Naive thymus-derived CD4-positive, alpha-beta T cell (primary cell): ENCODE results near the gene MAP4. TPM values are rescaled to one million over a fixed set of nuclear protein-coding genes. Genes with fewer than 3 reads are reported as not detected.
"Not testable (repeated sequence)": the region's sequence is repeated elsewhere in the genome, so short reads cannot be mapped to it uniquely, and the experiment has no call there.

Source experiments
- ATAC-seq: fragments of 150-1000 bp; cut with Tn5 transposase; 2 replicates; pipeline ENCODE4 v1.10.0; 2021; ENCODE audit warnings: mild to moderate bottlenecking, moderate library complexity
- CTCF ChIA-PET: fragments of 350-600 bp; sonication (Branson Sonifier 250); formaldehyde crosslinking; loops from one replicate; lab custom pipeline; 2021; ENCODE audit warnings: antibody characterized with exemption; lab: Charles Lee
- POLR2A ChIA-PET: fragments of 350-600 bp; sonication (Branson Sonifier 250); formaldehyde crosslinking; loops from one replicate; lab custom pipeline; 2021; ENCODE audit warnings: antibody characterized with exemption, inconsistent platforms; lab: Charles Lee
- DNase-seq, 9 donors: peaks; one replicate each; pipeline versions ENCODE4 v3.0.0 to v3.0.0-alpha.2; 2020 to 2022; ENCODE audit warnings: mixed read lengths in 1 of 9
- H3K27ac ChIP-seq: one replicate; pipeline ENCODE4 v1.7.0; 2013; ENCODE audit warnings: mild to moderate bottlenecking, low read depth, low read length, moderate library complexity
- H3K27me3 ChIP-seq, 2 donors: one replicate each; pipeline ENCODE4 v1.7.0; 2013; ENCODE audit warnings: low read length in 2 of 2, mild to moderate bottlenecking in 2 of 2, moderate library complexity in 2 of 2; ENCODE audit not compliant: control insufficient read depth in 2 of 2, insufficient read depth in 2 of 2
- H3K36me3 ChIP-seq, 3 experiments: 1 replicate in 2 of 3; 2 replicates in 1 of 3; pipeline ENCODE4 v1.7.0; 2013; ENCODE audit warnings: low read length in 3 of 3, mild to moderate bottlenecking in 3 of 3, moderate library complexity in 1 of 3; ENCODE audit not compliant: insufficient read depth in 3 of 3, control insufficient read depth in 2 of 3
- H3K4me1 ChIP-seq, 2 donors: one replicate each; pipeline ENCODE4 v1.7.0; 2013; ENCODE audit warnings: low read length in 2 of 2, mild to moderate bottlenecking in 2 of 2, moderate library complexity in 1 of 2; ENCODE audit not compliant: control insufficient read depth in 2 of 2, insufficient read depth in 2 of 2
- H3K4me3 ChIP-seq: 2 replicates; pipeline ENCODE4 v1.7.0; 2013; ENCODE audit warnings: mild to moderate bottlenecking, low read length
- H3K9me3 ChIP-seq, 3 experiments: 1 replicate in 2 of 3; 2 replicates in 1 of 3; pipeline ENCODE4 v1.7.0; 2013; ENCODE audit warnings: low read length in 3 of 3; ENCODE audit not compliant: control insufficient read depth in 2 of 3
- H3K27ac Mint-ChIP-seq, 9 donors: one replicate each; pipeline ENCODE4 v1.8.0; 2020 to 2022; ENCODE audit warnings: mixed read lengths in 9 of 9, mild to moderate bottlenecking in 8 of 9, moderate library complexity in 5 of 9, inconsistent platforms in 2 of 9
- H3K27me3 Mint-ChIP-seq, 5 donors: one replicate each; pipeline ENCODE4 v1.8.0; 2021 to 2022; ENCODE audit warnings: mixed read lengths in 5 of 5, mild to moderate bottlenecking in 1 of 5
- H3K36me3 Mint-ChIP-seq, 5 donors: one replicate each; pipeline ENCODE4 v1.8.0; 2020 to 2022; ENCODE audit warnings: mixed read lengths in 5 of 5, mild to moderate bottlenecking in 3 of 5, inconsistent platforms in 1 of 5
- H3K4me1 Mint-ChIP-seq, 7 donors: one replicate each; pipeline ENCODE4 v1.8.0; 2020 to 2022; ENCODE audit warnings: mixed read lengths in 7 of 7, mild to moderate bottlenecking in 3 of 7, inconsistent platforms in 1 of 7
- H3K4me3 Mint-ChIP-seq, 10 donors: one replicate each; pipeline ENCODE4 v1.8.0; 2020 to 2022; ENCODE audit warnings: mild to moderate bottlenecking in 10 of 10, mixed read lengths in 10 of 10, moderate library complexity in 6 of 10, inconsistent platforms in 2 of 10
- H3K9me3 Mint-ChIP-seq, 11 donors: one replicate each; pipeline ENCODE4 v1.8.0; 2020 to 2022; ENCODE audit warnings: mixed read lengths in 11 of 11, mild to moderate bottlenecking in 4 of 11, inconsistent platforms in 1 of 11, moderate library complexity in 1 of 11
- intact Hi-C, 2 donors: fragments of 100-400 bp; cut with micrococcal nuclease; formaldehyde crosslinking; loops; one replicate each; pipeline ENCODE4 v1.15.1; 2023
- polyA plus RNA-seq, 2 donors: library from polyadenylated mRNA; unstranded; fragments of 300-500 nt; fragmentation: Illumina TruSeq; gene quantifications; one replicate each; pipeline ENCODE4 v1.2.3, GENCODE V29; 2021
- total RNA-seq, 6 experiments: library from RNA in 5 of 6; stranded (reverse) in 5 of 6; gene quantifications; 1 replicate in 5 of 6; 2 replicates in 1 of 6; pipeline ENCODE4 v1.2.3 and lab custom pipeline; 2021 to 2026

Gene MAP4
- total and polyA plus RNA-seq, 7 experiments from 2014 or later, result 12.0 to 116 (median 38.2) TPM

DNA sequence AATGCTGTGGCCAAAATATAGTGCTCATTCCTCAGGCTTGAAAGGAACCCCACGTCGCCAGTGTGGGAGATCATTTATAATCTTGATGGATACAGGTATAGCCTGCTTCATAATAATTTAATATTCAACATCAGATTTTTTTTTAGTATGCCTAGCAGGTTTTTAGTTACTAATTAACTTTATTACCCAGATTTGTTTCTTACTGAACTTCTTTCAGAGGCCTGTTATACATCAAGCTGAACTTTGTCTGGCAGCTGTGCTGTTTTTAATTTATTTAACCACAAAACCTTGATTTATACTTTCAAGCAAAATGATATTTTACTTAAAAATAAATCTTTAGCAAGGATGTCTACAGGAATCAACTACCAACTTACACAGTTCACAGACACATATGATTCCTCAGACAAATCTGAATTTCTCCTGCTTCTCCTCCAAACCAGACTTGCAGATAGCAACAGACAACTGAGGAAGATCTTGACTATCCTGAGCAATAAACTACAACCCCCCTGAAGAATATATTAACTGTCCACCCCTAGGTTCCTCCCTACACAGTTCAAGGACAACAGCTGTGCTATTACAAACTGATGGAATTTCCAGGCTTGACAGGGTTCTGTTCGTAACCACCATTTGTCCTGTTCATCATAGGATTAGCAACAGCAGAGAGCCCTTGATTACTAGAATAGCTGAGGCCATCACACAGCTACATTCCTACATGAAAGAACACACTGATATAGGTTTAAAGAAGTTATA lies 610 bp downstream of the MAP4 start:
- H3K4me3 ChIP-seq, result no peak overlapping the region
- CTCF ChIA-PET, result no interaction called here
- H3K9me3 Mint-ChIP-seq, result no peaks in the 10 kb centered on the region
- intact Hi-C loops, result no loop called here
- ATAC-seq (no peak), DNase-seq (no peak)
- no peaks in the 10 kb centered on the region for H3K9me3 ChIP-seq
- peak overlapping the region in 1 of 10 donors; percentile 18 for H3K4me3 Mint-ChIP-seq
- H3K27ac Mint-ChIP-seq, result peak overlapping the region in 6 of 9 donors; percentile 3 to 72 (median 34)
- no peaks in the 10 kb centered on the region for H3K36me3 ChIP-seq
- H3K4me1 ChIP-seq, result peaks cover 6 to 15% of the 10 kb centered on the region in 2 donors
- POLR2A ChIA-PET, result no interaction called here
- peaks cover 22 to 45% (median 37%) of the 10 kb centered on the region in 7 donors for H3K4me1 Mint-ChIP-seq
- H3K36me3 Mint-ChIP-seq, result peaks cover 0 to 4% (median 0%) of the 10 kb centered on the region in 5 donors
- H3K27ac ChIP-seq, result no peak overlapping the region
- no peaks in the 10 kb centered on the region for H3K27me3 ChIP-seq
- no peaks in the 10 kb centered on the region for H3K27me3 Mint-ChIP-seq

DNA sequence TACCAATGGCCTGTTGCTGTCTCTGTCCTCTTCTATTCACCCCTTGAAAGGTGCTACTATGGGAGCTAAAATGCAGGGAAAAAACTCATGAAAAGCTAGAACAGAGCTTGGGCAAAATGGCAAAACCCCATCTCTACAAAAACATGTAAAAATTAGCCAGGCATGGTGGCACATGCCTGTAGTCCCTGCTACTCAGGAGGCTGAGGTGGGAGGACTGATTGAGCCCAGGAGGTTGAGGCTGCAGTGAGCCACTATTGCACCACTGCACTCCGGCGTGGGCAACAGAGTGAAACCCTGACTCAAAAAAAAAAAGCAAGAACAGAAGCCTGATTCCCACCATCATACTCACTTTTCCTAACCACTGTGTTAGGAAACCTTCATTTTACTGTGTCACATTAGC lies 1.9 kb downstream of the MAP4 start:
- no peaks in the 10 kb centered on the region for H3K27me3 ChIP-seq
- CTCF ChIA-PET, result no interaction called here
- H3K36me3 ChIP-seq, result no peaks in the 10 kb centered on the region
- H3K36me3 Mint-ChIP-seq, result peaks cover 0 to 4% (median 0%) of the 10 kb centered on the region in 5 donors
- H3K27ac ChIP-seq, result no peak overlapping the region
- DNase-seq (no peak), ATAC-seq (no peak)
- no peak overlapping the region for H3K4me3 ChIP-seq
- H3K4me3 Mint-ChIP-seq, result no peak overlapping the region
- H3K27me3 Mint-ChIP-seq, result no peaks in the 10 kb centered on the region
- POLR2A ChIA-PET, result interaction anchor here (0.6 kb wide), 1 partner anchor 17 kb away, joined by 3 read pairs; no protein-coding TSS in a partner anchor
- H3K9me3 Mint-ChIP-seq, result no peaks in the 10 kb centered on the region
- H3K27ac Mint-ChIP-seq, result peak overlapping the region in 1 of 9 donors; percentile 15
- H3K4me1 ChIP-seq, result peaks cover 6 to 15% of the 10 kb centered on the region in 2 donors
- peaks cover 22 to 45% (median 37%) of the 10 kb centered on the region in 7 donors for H3K4me1 Mint-ChIP-seq
- intact Hi-C loops, result no loop called here
- H3K9me3 ChIP-seq, result no peaks in the 10 kb centered on the region

DNA sequence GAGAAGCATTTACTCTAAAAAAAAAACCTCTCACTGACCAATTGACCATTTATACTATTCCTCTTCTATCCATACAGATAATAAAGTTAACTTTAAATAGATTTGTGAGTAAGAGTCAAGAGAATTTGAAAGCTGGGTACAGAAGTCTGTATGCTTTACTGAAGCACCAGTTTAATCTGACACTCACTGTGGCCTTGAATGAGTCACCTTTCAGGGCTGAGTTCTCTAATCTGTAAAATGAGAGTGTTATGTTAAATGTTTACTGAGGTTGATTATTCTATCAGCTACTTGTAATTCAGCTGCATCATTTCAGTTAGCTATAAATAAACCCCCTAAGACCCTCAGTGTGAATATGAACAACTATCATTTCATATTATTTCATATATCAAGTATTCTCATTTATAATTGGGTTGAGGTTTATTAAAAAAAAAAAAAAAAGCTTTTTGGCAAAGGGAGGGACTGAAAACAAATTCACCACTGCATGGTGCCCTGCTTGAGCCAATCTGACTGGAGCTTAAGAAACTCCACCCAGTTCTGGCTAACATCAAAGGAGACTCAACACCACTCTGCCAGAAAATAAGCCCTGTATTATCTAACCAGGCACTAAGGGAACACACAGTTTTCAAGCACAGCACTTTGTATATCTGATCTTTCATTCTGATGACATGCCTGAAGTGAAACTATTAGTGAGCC lies 2.8 kb downstream of the MAP4 start:
- Histone ChIP-seq H3K4me1 (peaks cover 6 to 15% of the 10 kb centered on the region in 2 donors), H3K9me3 (no peaks in the 10 kb centered on the region), H3K36me3 (no peaks in the 10 kb centered on the region), H3K27ac (no peak overlapping the region), H3K4me3 (no peak overlapping the region), H3K27me3 (no peaks in the 10 kb centered on the region)
- CTCF ChIA-PET, result no interaction called here
- Mint-ChIP-seq H3K4me1 (peaks cover 22 to 45% (median 38%) of the 10 kb centered on the region in 7 donors), H3K27me3 (no peaks in the 10 kb centered on the region), H3K36me3 (peaks cover 0 to 4% (median 0%) of the 10 kb centered on the region in 5 donors), H3K27ac (peak overlapping the region in 1 of 9 donors; percentile 6), H3K9me3 (no peaks in the 10 kb centered on the region), H3K4me3 (no peak overlapping the region)
- DNase-seq (no peak), ATAC-seq (no peak)
- POLR2A ChIA-PET, result interaction anchor here (0.6 kb wide), 1 partner anchor 16 kb away, joined by 3 read pairs; no protein-coding TSS in a partner anchor
- intact Hi-C loops, result no loop called here

DNA sequence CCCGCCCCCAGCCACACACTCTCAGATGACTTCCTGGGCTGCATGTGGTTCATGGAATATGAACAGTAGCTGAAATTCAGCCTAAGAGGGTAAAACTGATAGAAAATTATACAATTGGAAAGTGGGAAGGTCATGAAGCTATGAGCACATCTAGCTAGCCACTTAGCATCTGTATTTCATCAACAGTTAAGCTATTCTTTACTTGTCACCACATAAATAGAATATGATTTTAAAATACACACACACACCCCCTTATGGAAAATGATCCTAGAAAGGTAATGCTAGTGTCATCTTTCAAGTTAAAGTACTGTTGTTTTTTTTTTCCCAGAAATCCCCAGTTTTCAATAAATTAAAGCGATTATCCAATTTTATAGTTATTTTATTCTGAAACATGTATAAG lies 3.6 kb downstream of the MAP4 start:
- Histone ChIP-seq H3K27me3 (no peaks in the 10 kb centered on the region), H3K4me1 (peaks cover 6 to 15% of the 10 kb centered on the region in 2 donors), H3K36me3 (no peaks in the 10 kb centered on the region), H3K9me3 (no peaks in the 10 kb centered on the region), H3K27ac (no peak overlapping the region), H3K4me3 (no peak overlapping the region)
- Mint-ChIP-seq H3K27ac (no peak overlapping the region), H3K4me1 (peaks cover 25 to 43% (median 34%) of the 10 kb centered on the region in 7 donors), H3K27me3 (no peaks in the 10 kb centered on the region), H3K9me3 (no peaks in the 10 kb centered on the region), H3K36me3 (peaks cover 0 to 9% (median 0%) of the 10 kb centered on the region in 5 donors), H3K4me3 (no peak overlapping the region)
- intact Hi-C loops, result no loop called here
- ChIA-PET CTCF (interaction anchor here (1.0 kb wide), 1 partner anchor 23 kb away, joined by 3 read pairs; no protein-coding TSS in a partner anchor), POLR2A (interaction anchor here (0.6 kb wide), 1 partner anchor 199 kb away, joined by 4 read pairs; no protein-coding TSS in a partner anchor)
- ATAC-seq (no peak), DNase-seq (no peak)

DNA sequence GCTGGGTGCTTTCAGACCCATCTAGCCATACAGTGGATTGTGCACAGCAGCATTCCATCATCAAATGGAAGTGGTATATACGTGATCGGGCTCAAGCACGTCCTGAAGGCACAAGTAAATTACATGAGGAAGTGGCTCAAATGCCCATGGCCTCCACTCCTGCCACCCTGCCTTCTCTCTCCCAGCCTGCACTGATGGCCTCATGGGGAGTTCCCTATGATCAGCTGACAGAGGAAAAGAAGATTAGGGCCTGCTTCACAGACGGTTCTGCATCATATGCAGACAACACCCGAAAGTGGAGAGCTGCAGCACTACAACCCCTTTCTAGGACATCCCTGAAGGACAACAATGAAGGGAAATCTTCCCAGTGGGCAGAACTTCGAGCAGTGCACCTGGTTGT lies 8.2 kb downstream of the MAP4 start:
- ATAC-seq, H3K27me3 ChIP-seq, POLR2A ChIA-PET, H3K9me3 ChIP-seq, H3K36me3 Mint-ChIP-seq, H3K4me1 ChIP-seq, H3K27me3 Mint-ChIP-seq, CTCF ChIA-PET, H3K9me3 Mint-ChIP-seq, intact Hi-C loops, DNase-seq, H3K36me3 ChIP-seq, H3K27ac ChIP-seq, H3K4me3 Mint-ChIP-seq, H3K4me3 ChIP-seq: not testable (repeated sequence)
- Mint-ChIP-seq H3K4me1 (peaks cover 0 to 12% (median 6%) of the 10 kb centered on the region in 7 donors), H3K27ac (peak overlapping the region in 1 of 9 donors; percentile 56)

DNA sequence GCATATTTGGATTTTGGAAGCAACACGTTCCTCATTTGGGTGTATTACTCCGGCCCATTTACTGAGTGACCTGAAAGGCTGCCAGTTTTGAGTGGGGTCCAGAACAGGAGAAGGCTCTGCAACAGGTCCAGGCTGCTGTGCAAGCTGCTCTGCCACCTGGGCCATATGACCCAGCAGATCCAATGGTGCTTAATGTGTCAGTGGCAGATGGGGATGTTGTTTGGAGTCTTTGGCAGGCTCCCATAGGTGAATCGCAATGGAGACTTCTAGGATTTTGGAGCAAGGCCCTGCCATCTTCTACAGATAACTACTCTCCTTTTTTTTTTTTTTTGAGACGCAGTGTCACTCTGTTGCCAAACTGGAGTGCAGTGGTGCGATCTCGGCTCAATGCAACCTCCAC lies 8.9 kb downstream of the MAP4 start:
- H3K4me3 ChIP-seq, H3K27me3 ChIP-seq, H3K36me3 ChIP-seq, CTCF ChIA-PET, H3K27me3 Mint-ChIP-seq, H3K27ac Mint-ChIP-seq, H3K4me1 Mint-ChIP-seq, H3K36me3 Mint-ChIP-seq, ATAC-seq, POLR2A ChIA-PET, H3K4me3 Mint-ChIP-seq, H3K4me1 ChIP-seq, H3K9me3 Mint-ChIP-seq, H3K9me3 ChIP-seq, intact Hi-C loops, H3K27ac ChIP-seq, DNase-seq: not testable (repeated sequence)
